Posterior vena cava (tissue), 2 donors: Measurements from ENCODE around the gene MBD6. TPM values are rescaled to one million over a fixed set of nuclear protein-coding genes. Genes with fewer than 3 reads are reported as not detected.
"Not testable (repeated sequence)": the region's sequence is repeated elsewhere in the genome, so short reads cannot be mapped to it uniquely, and the experiment has no call there.

ENCODE experiments used
- DNase-seq: peaks from one replicate; pipeline ENCODE4 v3.0.0-alpha.2; 2020; ENCODE audit warnings: low spot score
- intact Hi-C, 2 donors: fragments of 100-400 bp; cut with DNase I; formaldehyde crosslinking; loops; one replicate each; pipeline versions ENCODE4 v1.14.1 to v1.14.2; 2022 to 2023
- microRNA-seq, 2 donors: library from miRNA; unstranded; fragments of <30 nt; microRNA quantifications; one replicate each; pipeline ENCODE4 v1.2.0, GENCODE V29; 2020 to 2021; ENCODE audit warnings: borderline microRNAs expressed in 2 of 2
- total RNA-seq, 2 donors: library from RNA; stranded (reverse); fragmentation: NEBNext Ultra II Directional; extraction: Animal tissue kit (Norgen Biotek cat#: 25700); gene quantifications; one replicate each; pipeline ENCODE4 v1.2.1, GENCODE V29; 2021
- donor health status: DM: yes; HTN: yes; CAD: no.
- donor health status: DM: yes; HTN: yes; CAD: no.

The MBD6 gene
- total RNA-seq, 2 donors from 2014 or later = 46.5 to 49.1 TPM

GRCh38 chr12:57560516-57560915 lies 37.9 kb downstream of the MBD6 start:
- intact Hi-C loops = no loop called here
- DNase-seq = no peak

DNA sequence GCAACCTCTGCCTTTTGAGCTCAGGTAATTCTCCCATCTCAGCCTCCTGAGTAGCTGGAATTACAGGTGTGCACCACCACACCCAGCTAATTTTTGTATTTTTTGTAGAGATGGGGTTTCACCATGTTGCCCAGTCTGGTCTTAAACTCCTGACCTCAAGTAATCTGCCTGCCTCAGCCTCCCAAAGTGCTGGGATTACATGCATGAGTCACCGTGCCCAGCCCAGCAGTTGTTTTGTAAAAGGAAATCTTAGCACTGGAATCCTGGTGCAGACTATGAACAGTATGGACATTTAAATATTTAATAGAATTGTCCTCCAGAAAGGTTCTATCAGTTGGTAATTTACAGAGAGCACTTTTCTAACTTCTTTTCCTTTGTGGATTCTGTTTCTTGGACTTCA lies 38.5 kb downstream of the MBD6 start:
- DNase-seq, intact Hi-C loops: not testable (repeated sequence)

DNA sequence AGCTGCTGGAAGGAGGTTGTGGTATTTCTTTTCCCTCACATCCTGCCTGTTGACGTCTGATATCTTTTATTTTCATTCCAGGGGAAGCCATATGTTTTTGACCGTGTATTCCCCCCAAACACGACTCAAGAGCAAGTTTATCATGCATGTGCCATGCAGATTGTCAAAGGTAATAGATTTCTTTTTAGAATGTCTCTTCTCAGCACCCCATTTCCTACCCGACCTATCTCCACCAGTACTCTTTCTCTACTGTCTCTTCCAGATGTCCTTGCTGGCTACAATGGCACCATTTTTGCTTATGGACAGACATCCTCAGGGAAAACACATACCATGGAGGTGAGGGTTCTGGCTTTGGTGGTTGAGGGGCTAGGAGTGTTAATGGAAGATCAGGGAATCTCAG lies 40.7 kb downstream of the MBD6 start:
- intact Hi-C loops = no loop called here
- no peak for DNase-seq

DNA sequence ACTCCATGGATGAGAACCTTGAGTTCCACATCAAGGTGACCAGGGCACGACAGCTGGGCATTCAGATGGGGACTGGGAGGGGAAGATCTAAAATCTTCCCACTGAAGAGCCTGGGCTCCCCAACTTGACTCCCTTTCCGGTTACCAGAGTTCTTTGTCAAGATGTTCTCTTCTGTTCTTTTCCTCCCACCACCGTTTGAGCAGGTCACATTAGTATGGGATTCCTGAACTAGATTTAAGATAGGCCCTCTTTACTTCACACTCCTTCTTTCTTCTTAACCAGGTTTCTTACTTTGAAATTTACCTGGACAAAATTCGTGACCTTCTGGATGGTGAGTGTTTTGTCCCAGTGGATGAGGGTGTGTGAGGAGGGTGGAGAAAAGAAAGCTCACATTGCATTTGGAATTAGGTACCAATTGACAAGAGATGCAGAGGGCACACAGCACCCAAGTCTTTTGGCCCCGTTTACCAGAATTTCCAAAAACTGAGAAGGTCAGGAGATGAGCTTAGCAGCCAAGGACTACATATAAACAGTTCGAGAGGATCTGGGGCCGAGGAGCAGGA lies 41.6 kb downstream of the MBD6 start:
- no peak for DNase-seq
- intact Hi-C loops = no loop called here

DNA sequence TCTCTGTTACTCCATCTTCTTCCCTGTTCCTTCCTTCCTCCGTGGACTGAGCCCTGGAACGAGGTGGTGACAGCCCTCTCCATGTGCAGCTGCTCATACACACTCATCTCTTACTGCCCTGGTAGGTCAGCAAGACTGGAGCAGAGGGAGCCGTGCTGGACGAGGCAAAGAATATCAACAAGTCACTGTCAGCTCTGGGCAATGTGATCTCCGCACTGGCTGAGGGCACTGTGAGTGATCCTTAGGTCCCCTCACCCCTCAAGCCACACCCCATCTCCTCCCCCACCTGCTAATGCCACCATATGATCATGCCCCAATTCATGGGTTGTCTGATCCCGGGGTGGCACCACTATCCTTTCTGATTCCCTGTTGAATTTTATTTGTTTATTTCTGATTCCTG lies 46.2 kb downstream of the MBD6 start:
- intact Hi-C loops = no loop called here
- no peak for DNase-seq

- intact Hi-C loops = no loop called here
These were observed 47.2 kb downstream of the MBD6 start for GRCh38 chr12:57569858-57570257.

DNA sequence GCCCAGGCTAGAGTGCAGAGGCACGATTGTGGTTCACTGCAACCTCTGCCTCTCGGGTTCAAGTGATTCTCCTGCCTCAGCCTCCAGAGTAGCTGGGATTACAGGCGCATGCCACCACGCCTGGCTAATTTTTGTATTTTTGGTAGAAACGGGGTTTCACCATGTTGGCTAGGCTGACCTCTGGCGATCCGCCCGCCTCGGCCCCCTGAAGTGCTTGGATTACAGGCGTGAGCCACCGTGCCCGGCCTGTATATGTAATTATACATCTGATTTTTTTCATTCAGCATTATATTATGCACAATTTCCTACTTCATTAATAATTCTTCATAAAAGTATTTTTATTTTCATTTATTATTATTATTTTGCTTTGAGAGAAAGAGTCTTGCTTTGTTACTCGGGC lies 47.8 kb downstream of the MBD6 start:
- DNase-seq, intact Hi-C loops: not testable (repeated sequence)

More at GRCh38 chr12:57569858-57570257, 47.2 kb downstream of the MBD6 start:
- no peak for DNase-seq

DNA sequence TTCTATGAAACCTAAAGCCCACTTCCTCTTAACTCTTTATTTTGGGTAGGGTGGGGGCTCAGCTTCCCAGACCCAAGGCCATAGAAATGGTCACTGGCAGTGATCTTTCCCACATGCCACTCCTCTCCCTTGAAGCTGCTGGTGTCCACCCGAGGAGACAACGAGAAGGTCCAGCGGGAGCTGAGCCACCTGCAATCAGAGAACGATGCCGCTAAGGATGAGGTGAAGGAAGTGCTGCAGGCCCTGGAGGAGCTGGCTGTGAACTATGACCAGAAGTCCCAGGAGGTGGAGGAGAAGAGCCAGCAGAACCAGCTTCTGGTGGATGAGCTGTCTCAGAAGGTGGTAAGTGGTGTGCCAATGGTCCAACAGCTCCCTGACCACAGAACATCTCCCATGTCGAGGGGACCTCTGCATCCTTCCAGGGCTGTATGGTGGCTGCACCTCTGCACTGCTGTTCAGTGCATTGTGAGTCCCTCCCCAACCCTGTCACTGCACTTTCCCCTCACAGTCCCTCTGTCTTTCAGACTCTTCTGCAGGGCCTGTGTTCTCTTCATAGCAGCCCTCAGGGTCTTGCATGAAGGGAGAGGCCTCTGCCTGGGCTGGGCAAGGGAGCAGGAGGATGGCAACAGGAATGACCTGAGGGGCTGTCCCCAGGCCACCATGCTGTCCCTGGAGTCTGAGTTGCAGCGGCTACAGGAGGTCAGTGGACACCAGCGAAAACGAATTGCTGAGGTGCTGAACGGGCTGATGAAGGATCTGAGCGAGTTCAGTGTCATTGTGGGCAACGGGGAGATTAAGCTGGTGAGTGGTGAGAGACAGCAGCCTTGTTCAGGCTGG lies 49.5 kb downstream of the MBD6 start:
- intact Hi-C loops = no loop called here

GRCh38 chr12:57574795-57575194 lies 52.2 kb downstream of the MBD6 start:
- intact Hi-C loops = no loop called here
- no peak for DNase-seq

More for the DNA sequence above, 49.5 kb downstream of the MBD6 start:
- no peak for DNase-seq

DNA sequence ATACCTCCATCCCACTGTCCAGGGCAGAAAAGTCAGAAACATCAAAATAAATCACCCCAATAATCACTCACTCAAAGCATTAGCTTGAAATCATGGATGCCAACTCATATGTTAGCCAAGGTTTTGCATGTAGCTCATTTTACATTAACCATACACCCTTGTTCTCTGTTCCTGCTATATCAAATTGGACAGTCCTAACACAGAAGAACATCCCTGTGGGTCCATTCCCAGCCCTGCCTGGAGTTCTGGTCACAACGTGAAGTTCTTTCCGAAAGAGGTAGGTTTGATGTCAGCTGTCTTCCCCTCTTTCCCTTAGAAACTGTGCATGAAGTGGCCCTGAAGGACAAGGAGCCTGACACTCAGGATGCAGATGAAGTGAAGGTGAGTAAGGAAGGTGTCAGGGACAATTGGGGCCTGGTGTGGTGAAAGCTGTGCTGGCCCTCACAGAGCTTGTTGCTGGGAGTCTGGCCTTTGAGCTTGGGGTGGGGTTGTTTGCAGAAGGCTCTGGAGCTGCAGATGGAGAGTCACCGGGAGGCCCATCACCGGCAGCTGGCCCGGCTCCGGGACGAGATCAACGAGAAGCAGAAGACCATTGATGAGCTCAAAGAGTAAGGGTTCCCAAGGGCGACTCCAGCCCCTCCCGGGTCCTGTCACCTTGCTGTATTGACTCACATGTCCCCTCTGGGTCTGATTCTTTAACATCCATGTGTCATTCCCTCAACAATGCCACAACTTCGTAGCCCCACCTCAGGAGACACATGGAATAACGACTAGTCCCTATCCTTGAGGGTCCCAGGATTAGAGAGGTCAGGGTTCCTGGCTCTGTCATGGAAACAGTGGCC lies 53.4 kb downstream of the MBD6 start:
- no peak for DNase-seq
- intact Hi-C loops = no loop called here

GRCh38 chr12:57576613-57577160 lies 54.1 kb downstream of the MBD6 start:
- intact Hi-C loops = no loop called here
- DNase-seq = no peak

DNA sequence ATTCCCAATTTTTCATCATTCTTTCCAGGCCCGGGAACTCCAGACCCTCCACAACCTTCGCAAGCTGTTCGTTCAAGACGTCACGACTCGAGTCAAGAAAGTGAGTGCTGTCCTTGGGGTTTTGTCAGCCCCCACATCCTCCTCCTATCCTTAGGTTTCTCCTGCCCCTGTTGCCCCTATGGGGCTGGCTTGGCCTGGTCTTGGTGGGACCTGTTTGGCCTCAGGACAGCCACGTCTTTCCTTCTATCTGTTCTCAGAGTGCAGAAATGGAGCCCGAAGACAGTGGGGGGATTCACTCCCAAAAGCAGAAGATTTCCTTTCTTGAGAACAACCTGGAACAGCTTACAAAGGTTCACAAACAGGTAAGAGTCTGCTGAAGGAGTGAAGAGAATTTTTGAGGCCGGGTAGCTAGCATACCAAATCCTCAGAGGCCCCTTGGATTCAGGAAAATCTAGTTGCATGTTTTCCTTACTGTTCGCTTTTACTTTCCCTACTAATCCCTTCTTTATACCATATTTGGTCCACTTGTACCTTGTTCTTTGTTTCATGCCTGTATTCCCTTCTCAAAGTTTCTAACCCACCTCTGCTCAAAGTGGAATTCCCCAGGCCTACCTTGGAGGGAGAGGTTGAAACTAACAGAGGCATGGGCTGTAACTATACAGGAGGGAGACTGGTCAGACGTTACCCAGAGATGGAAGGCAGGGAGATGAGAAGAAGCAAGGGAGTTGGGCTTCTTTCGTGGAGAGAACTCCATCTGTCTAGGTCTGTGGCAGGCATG lies 55.5 kb downstream of the MBD6 start:
- no peak for DNase-seq
- intact Hi-C loops = no loop called here

DNA sequence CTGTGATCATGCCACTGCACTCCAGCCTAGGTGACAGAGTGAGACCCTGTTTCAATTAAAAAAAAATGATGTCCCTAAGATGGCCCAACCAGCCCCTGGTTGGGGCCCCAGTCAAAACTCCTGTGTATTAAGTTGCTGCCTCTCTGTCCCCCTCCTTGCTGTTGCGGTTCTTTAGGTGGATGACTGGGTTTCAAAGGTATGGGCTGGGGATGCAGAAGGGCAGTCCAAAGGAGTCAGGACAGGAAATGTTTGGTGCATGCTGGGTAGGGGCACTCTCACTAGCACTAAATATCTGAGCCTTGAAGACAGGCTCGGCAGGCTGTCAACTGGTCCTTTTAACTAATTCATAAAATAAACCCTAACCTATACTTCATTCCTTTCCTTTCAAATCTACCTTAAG lies 56.4 kb downstream of the MBD6 start:
- no peak for DNase-seq
- intact Hi-C loops = no loop called here

Small RNA genes lying within 50 kb of the gene (microRNA-seq; reads per million reads assigned to microRNA genes)
- 0.32 to 0.78 reads per million in 2 donors for gene MIR616
- 0 to 1.3 reads per million in 2 donors for gene MIR6758

Other genes with a start within 250 kb of the MBD6 start
- 10 to 100 TPM; 49.7 to 51.8 TPM for gene R3HDM2, start 91.8 kb upstream of the MBD6 start, total RNA-seq
- gene INHBC, start 88.0 kb upstream of the MBD6 start, total RNA-seq = not detected
- not detected for gene INHBE, start 67.5 kb upstream of the MBD6 start, total RNA-seq
- 1 to 10 TPM in 1 of 2 donors, under 1 TPM in 1; 0.90 to 3.2 TPM for gene GLI1, start 63.0 kb upstream of the MBD6 start, total RNA-seq
- gene ARHGAP9, start 43.0 kb upstream of the MBD6 start, total RNA-seq = 10 to 100 TPM; 12.7 to 20.7 TPM
- 100 to 1,000 TPM; 135 to 142 TPM for gene MARS1, start 34.8 kb upstream of the MBD6 start, total RNA-seq
- gene DDIT3, start 2.3 kb upstream of the MBD6 start, total RNA-seq = 10 to 100 TPM; 34.0 to 43.8 TPM
- 100 to 1,000 TPM in 1 of 2 donors, 10 to 100 TPM in 1; 90.6 to 104 TPM for gene DCTN2, start 24.4 kb downstream of the MBD6 start, total RNA-seq
- gene KIF5A, start 27.2 kb downstream of the MBD6 start, total RNA-seq = under 1 TPM; 0.10 to 0.14 TPM
- 10 to 100 TPM; 26.0 to 27.4 TPM for gene PIP4K2C, start 68.4 kb downstream of the MBD6 start, total RNA-seq
- gene DTX3, start 82.0 kb downstream of the MBD6 start, total RNA-seq = 10 to 100 TPM; 32.4 to 35.6 TPM
- gene ARHGEF25, start 88.6 kb downstream of the MBD6 start, total RNA-seq = 10 to 100 TPM; 78.8 to 82.8 TPM
- gene B4GALNT1, start 110.4 kb downstream of the MBD6 start, total RNA-seq = 1 to 10 TPM; 4.3 to 6.0 TPM
- 100 to 1,000 TPM; 186 to 279 TPM for gene OS9, start 171.3 kb downstream of the MBD6 start, total RNA-seq
- gene AGAP2, start 215.9 kb downstream of the MBD6 start, total RNA-seq = 1 to 10 TPM; 1.8 to 2.2 TPM
- 10 to 100 TPM; 20.1 to 26.3 TPM for gene TSPAN31, start 222.2 kb downstream of the MBD6 start, total RNA-seq
- 10 to 100 TPM; 65.3 to 66.0 TPM for gene CDK4, start 229.5 kb downstream of the MBD6 start, total RNA-seq
- 1 to 10 TPM; 7.4 to 9.4 TPM for gene MARCHF9, start 232.3 kb downstream of the MBD6 start, total RNA-seq
- gene CYP27B1, start 244.3 kb downstream of the MBD6 start, total RNA-seq = 1 to 10 TPM in 1 of 2 donors, under 1 TPM in 1; 0.57 to 1.1 TPM
- 10 to 100 TPM; 16.6 to 22.8 TPM for gene METTL1, start 249.3 kb downstream of the MBD6 start, total RNA-seq
- 1 to 10 TPM; 7.9 to 9.3 TPM for gene EEF1AKMT3, start 249.8 kb downstream of the MBD6 start, total RNA-seq